GM21723 (cell line): ENCODE results near the gene PTK6.
"Not testable (repeated sequence)": the region's sequence is repeated elsewhere in the genome, so short reads cannot be mapped to it uniquely, and the experiment has no call there.

Experiments
- ATAC-seq: cut with Tn5 transposase; IDR thresholded peaks from one replicate; pipeline ENCODE4 v1.9.1; 2021; ENCODE audit warnings: mild to moderate bottlenecking, moderate library complexity; ENCODE audit not compliant: unreplicated experiment

PTK6 gene

GRCh38 chr20:63517376-63518309 is 19.5 kb downstream of the PTK6 start:
- ATAC-seq = no peak

DNA sequence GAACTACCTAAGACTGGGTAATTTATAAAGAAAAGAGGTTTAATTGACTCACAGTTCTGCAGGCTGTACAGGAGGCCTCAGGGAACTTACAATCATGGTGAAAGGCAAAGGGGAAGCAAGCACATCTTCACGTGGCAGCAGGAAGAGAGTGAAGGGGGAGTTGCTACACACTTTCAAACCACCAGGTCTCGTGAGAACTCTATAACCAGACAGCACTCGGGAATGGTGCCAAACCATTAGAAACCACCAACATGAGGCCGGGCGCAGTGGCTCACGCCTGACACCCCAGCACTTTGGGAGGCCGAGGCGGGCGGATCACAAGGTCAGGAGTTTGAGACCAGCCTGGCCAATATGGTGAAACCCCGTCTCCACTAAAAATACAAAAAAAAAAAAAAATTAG is 22.7 kb downstream of the PTK6 start:
- not testable (repeated sequence) for ATAC-seq

DNA sequence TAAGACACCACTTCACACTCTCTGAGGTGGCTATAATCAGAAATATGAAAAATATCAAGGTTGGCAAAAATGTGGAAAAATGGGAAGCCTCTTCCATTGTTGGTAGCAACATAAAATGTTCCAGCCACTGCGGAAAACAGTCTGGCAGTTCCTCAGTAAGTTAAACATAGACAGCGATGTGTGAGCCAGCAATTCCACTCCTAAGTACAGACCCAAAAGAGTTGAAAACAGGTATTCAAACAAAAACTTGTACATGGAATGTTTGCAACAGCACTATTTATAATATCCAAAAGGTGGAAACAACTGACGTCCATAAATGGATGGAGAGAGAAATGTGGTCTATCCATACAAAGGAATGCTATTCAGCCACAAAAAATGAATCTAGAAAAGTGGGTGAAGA is 24.0 kb downstream of the PTK6 start:
- no peak for ATAC-seq

GRCh38 chr20:63509088-63509564 is 28.1 kb downstream of the PTK6 start:
- no peak for ATAC-seq

DNA sequence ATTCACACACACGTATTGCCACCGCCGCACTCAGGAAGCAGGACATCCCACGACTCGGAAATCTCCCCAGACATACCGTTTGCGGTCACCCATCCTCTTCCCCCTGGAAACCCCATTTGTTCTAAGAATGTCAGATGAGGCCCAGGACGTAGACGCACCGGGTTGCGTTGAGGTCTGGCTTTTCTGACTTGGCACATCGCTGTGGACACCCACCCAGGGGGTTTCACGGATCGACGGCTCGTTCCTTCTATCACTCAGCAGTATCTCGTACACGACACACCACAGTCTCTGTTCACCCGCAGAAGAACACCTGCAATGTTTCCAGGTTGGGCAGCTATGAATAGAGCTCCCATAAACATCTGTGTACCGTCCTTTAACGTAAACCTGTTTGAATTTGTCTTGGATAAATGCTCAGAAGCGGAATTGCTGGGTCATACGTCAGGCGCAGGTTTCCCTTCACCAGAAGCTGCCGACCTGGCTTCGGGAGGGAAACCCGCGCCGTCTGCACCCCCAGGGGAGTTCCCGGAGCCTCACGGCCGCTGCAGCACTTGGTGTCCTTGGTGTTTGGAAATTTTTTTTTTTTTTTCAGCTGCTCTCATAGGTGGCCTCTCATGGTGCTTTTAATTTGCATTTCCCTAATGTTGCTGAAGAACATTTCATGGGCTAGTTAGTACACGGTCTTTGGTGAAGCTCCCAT is 29.0 kb downstream of the PTK6 start:
- ATAC-seq = no peak

- no peak for ATAC-seq
Observed at GRCh38 chr20:63507083-63507743, 30.0 kb downstream of the PTK6 start.

DNA sequence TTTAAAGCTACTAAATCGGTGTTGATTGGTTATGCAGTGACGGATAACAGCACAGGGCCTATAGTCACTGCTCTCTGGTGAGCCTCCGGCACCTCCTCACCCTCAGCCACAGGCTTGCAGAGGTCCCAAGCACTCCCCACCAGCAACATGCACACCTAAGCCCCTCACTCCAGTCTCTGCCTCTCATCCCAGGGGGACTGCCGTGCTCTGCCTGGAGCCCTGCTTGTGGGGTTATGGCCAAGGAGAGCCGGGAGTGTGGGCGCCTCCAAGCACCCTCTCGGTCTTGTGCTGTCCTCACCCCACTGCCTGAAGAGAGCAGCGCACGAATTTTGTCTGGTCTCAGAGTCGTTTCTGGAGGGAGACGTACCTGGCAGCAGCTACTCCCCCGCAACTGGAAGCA is 31.5 kb downstream of the PTK6 start:
- no peak for ATAC-seq

DNA sequence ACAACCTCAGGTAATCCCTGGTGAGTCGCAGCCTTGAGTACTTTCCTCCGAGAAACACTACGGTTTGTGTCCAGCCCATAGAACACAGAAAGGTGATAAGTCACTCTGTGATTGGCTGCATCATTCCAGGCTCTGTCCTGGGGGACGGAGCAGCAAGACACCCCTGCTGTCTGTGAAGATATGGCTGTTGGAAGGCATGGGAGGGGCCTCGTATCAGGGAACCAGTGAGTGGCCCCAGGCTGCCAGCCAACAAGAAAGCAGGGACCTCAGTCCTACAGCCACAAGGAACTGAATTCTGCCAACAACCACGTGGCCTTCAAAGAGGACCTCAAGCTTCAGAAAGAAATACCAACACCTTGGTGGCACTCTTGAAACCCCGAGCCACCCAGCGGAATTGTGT is 31.9 kb downstream of the PTK6 start:
- ATAC-seq = no peak

DNA sequence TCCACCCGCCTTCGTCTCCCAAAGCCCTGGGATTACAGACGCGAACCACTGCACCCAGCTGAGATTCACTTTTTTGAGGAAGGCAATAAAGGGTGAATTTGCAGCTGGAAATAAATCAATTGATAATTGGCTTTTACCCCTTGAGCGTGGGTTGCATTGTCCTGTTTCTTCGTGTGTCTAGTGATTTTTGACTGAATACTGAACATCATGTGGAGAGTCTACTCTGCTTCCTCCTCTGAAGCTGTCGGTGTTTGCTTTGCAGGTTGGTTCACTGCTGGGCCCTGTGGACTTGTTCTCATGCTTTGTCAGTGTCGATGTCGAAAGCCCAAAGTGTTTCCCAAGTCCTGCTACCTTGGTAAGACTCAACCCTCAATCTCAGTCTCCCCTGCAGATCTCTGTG is 32.5 kb downstream of the PTK6 start:
- ATAC-seq = no peak

DNA sequence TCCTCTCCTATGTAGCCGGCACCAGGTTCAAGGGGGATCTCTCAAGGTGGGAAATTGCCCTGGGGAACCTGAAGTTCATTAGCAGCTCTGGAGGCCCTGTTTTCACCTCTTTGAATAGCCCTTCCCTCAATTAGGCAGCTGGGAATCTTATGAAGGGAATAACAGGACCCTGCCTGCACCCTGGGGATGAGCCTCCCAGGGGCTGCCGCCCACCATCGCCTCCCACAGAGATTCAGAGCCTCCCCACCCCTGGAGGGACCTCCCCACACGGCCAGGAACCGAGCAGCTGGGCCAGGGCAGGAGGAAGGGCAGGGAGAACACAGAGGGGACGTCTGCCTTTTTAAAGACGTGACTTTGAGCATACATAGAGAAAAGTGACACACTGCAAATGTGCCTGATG is 33.7 kb downstream of the PTK6 start:
- ATAC-seq = no peak

- ATAC-seq = no peak
Observed at GRCh38 chr20:63502671-63503172, 34.5 kb downstream of the PTK6 start.

- ATAC-seq = no peak
Observed at GRCh38 chr20:63501818-63502670, 35.1 kb downstream of the PTK6 start.

- no peak for ATAC-seq
Observed at GRCh38 chr20:63500902-63501817, 36.0 kb downstream of the PTK6 start.

- ATAC-seq = no peak
Observed at GRCh38 chr20:63500151-63500901, 36.9 kb downstream of the PTK6 start.

GRCh38 chr20:63499338-63499969 is 37.7 kb downstream of the PTK6 start:
- no peak for ATAC-seq

DNA sequence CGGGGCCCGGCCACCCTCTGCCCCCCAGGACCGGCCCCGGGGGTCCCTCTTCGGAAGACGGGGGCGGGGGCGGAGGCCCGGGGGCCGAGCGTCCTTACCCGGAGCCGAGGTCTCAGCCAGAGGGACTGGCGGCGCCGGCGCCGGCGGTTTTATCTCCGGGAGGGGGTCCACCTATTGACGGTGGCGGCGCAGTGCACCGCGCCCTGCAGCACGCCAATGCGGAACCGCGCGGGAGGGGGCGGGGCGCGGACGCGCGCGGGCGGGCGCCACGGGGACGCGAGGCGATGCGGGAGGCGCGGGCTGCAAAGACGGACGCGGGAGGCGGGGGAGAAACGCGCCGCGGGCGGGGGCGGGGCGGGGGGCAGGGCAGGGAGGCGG is 38.2 kb downstream of the PTK6 start, which contains the start of gene EEF1A2:
Gene EEF1A2 (minus strand): TSS at position 124 of the 378 bp plus-strand sequence. CDS start 1,320 bp downstream, outside the sequence.
- ATAC-seq = no peak

- no peak for ATAC-seq
Observed at GRCh38 chr20:63497946-63498935, 38.9 kb downstream of the PTK6 start.
